HepG2 (cell line): ENCODE data around the gene ADM. TPM values are rescaled to one million over a fixed set of nuclear protein-coding genes. Genes with fewer than 3 reads are reported as not detected.

Experiments used
- ATF7-NPFF ChIP-seq: sonication (generic); formaldehyde crosslinking; IDR thresholded peaks from 2 replicates; pipeline ENCODE4 v1.8.1; 2023; ENCODE audit warnings: mild to moderate bottlenecking, low read depth, missing genetic modification reagents, moderate library complexity
- CBX1 ChIP-seq: IDR thresholded peaks from one replicate; pipeline ENCODE4 v1.6.1; 2016; ENCODE audit warnings: antibody characterized with exemption, low read depth
- DZIP1 ChIP-seq: sonication (generic); formaldehyde crosslinking; IDR thresholded peaks from 2 replicates; pipeline ENCODE4 v1.5.0; 2020; ENCODE audit warnings: mild to moderate bottlenecking, missing genetic modification reagents
- KAT2B ChIP-seq: fragments of 150-350 bp; IDR thresholded peaks from 2 replicates; pipeline ENCODE4 v1.6.1; 2014; ENCODE audit warnings: low read depth, low read length, borderline replicate concordance
- KAT7 ChIP-seq: IDR thresholded peaks from 2 replicates; pipeline ENCODE4 v1.6.1; 2018; ENCODE audit warnings: borderline replicate concordance, missing compliant biosample characterization
- MED13 ChIP-seq: sonication (generic); formaldehyde crosslinking; IDR thresholded peaks from 2 replicates; pipeline ENCODE4 v1.5.0; 2020; ENCODE audit warnings: missing genetic modification reagents
- ONECUT2 ChIP-seq: sonication (generic); formaldehyde crosslinking; IDR thresholded peaks from 2 replicates; pipeline ENCODE4 v1.4.0; 2020; ENCODE audit warnings: missing genetic modification reagents
- POLR2AphosphoS5 ChIP-seq: IDR thresholded peaks from 2 replicates; pipeline ENCODE4 v1.6.1; 2012; ENCODE audit warnings: low read depth, low read length
- TSC22D2 ChIP-seq: sonication (generic); formaldehyde crosslinking; IDR thresholded peaks from 2 replicates; pipeline ENCODE4 v1.5.1; 2020; ENCODE audit warnings: missing genetic modification reagents, mild to moderate bottlenecking, borderline replicate concordance
- ZNF296 ChIP-seq: sonication (generic); formaldehyde crosslinking; conservative IDR thresholded peaks from 2 replicates; pipeline ENCODE4 v1.5.0; 2020; ENCODE audit warnings: mild to moderate bottlenecking, missing genetic modification reagents
- ZNF441 ChIP-seq: sonication (generic); formaldehyde crosslinking; IDR thresholded peaks from 2 replicates; pipeline ENCODE4 v1.7.0; 2021; ENCODE audit warnings: missing genetic modification reagents, borderline replicate concordance
- ZNF563 ChIP-seq: sonication (generic); formaldehyde crosslinking; IDR thresholded peaks from 2 replicates; pipeline ENCODE4 v1.8.0; 2022; ENCODE audit warnings: mild to moderate bottlenecking, moderate library complexity, missing genetic modification reagents
- ZNF709 ChIP-seq: sonication (generic); formaldehyde crosslinking; IDR thresholded peaks from 2 replicates; pipeline ENCODE4 v1.5.0; 2020; ENCODE audit warnings: mild to moderate bottlenecking, missing genetic modification reagents
- ZNF780A ChIP-seq: sonication (generic); formaldehyde crosslinking; IDR thresholded peaks from 2 replicates; pipeline ENCODE4 v1.8.0; 2022; ENCODE audit warnings: mild to moderate bottlenecking, missing genetic modification reagents, moderate library complexity
- polyA plus RNA-seq, 8 experiments: library from polyadenylated mRNA; depleted of rRNA in 3 of 8; stranded (reverse) in 7 of 8; unstranded in 1 of 8; fragments of >200 nt; fragmentation: Illumina TruSeq in 4 of 8; extraction: Trizol in 4 of 8; gene quantifications; 2 replicates each; pipeline versions ENCODE4 v1.2.1 to v1.2.3, GENCODE V29; 2011 to 2016; ENCODE audit warnings: low read depth in 4 of 8, missing spikeins in 1 of 8, mixed read lengths in 1 of 8; ENCODE audit not compliant: insufficient read depth in 1 of 8
- total RNA-seq, 5 experiments: library from RNA; depleted of rRNA; stranded (reverse); fragments of >200 nt; fragmentation: Illumina TruSeq; extraction: Trizol; gene quantifications; 2 replicates each; pipeline ENCODE4 v1.2.3, GENCODE V29; 2016; ENCODE audit warnings: low read depth in 1 of 5
- TF ChIP-seq, protein P1 (sequence below): sonication (generic); formaldehyde crosslinking; IDR thresholded peaks from 2 replicates; pipeline ENCODE4 v1.4.0; 2020; ENCODE audit warnings: mild to moderate bottlenecking, missing genetic modification reagents
- TF ChIP-seq, protein P2 (sequence below): sonication (generic); formaldehyde crosslinking; IDR thresholded peaks from 2 replicates; pipeline ENCODE4 v1.4.0; 2020; ENCODE audit warnings: missing genetic modification reagents
- TF ChIP-seq, protein P3 (sequence below): sonication (generic); formaldehyde crosslinking; conservative IDR thresholded peaks from 2 replicates; pipeline ENCODE4 v1.4.0; 2020; ENCODE audit warnings: missing genetic modification reagents
- TF ChIP-seq, protein P4 (sequence below): sonication (generic); formaldehyde crosslinking; IDR thresholded peaks from 2 replicates; pipeline ENCODE4 v1.5.1; 2020; ENCODE audit warnings: missing genetic modification reagents, mild to moderate bottlenecking, borderline replicate concordance

Gene ADM
- total and polyA plus RNA-seq, 2 of the 13 experiments (the other 11 are each of a cell fraction or from before 2014, with no cell fraction given), result 10.7 to 26.1 TPM

- TF ChIP-seq, protein P1, sequence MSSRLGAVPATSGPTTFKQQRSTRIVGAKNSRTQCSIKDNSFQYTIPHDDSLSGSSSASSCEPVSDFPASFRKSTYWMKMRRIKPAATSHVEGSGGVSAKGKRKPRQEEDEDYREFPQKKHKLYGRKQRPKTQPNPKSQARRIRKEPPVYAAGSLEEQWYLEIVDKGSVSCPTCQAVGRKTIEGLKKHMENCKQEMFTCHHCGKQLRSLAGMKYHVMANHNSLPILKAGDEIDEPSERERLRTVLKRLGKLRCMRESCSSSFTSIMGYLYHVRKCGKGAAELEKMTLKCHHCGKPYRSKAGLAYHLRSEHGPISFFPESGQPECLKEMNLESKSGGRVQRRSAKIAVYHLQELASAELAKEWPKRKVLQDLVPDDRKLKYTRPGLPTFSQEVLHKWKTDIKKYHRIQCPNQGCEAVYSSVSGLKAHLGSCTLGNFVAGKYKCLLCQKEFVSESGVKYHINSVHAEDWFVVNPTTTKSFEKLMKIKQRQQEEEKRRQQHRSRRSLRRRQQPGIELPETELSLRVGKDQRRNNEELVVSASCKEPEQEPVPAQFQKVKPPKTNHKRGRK (CRISPR knock-in tag), result no peak
- no peak for TF ChIP-seq TSC22D2 (CRISPR knock-in tag)
- peak; percentile 90 for TF ChIP-seq KAT7 (CRISPR knock-in tag)
- TF ChIP-seq DZIP1, result no peak
- TF ChIP-seq ATF7-NPFF, result no peak; the same call in 1 of the 2 replicates
- TF ChIP-seq MED13 (CRISPR knock-in tag), result no peak
- TF ChIP-seq ZNF296 (CRISPR knock-in tag), result no peak; the same call in 1 of the 2 replicates
- no peak for TF ChIP-seq KAT2B
- TF ChIP-seq, protein P2, sequence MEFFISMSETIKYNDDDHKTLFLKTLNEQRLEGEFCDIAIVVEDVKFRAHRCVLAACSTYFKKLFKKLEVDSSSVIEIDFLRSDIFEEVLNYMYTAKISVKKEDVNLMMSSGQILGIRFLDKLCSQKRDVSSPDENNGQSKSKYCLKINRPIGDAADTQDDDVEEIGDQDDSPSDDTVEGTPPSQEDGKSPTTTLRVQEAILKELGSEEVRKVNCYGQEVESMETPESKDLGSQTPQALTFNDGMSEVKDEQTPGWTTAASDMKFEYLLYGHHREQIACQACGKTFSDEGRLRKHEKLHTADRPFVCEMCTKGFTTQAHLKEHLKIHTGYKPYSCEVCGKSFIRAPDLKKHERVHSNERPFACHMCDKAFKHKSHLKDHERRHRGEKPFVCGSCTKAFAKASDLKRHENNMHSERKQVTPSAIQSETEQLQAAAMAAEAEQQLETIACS, result no peak
- no peak for TF ChIP-seq ZNF709 (CRISPR knock-in tag)
- no peak for TF ChIP-seq CBX1
- TF ChIP-seq, protein P3, sequence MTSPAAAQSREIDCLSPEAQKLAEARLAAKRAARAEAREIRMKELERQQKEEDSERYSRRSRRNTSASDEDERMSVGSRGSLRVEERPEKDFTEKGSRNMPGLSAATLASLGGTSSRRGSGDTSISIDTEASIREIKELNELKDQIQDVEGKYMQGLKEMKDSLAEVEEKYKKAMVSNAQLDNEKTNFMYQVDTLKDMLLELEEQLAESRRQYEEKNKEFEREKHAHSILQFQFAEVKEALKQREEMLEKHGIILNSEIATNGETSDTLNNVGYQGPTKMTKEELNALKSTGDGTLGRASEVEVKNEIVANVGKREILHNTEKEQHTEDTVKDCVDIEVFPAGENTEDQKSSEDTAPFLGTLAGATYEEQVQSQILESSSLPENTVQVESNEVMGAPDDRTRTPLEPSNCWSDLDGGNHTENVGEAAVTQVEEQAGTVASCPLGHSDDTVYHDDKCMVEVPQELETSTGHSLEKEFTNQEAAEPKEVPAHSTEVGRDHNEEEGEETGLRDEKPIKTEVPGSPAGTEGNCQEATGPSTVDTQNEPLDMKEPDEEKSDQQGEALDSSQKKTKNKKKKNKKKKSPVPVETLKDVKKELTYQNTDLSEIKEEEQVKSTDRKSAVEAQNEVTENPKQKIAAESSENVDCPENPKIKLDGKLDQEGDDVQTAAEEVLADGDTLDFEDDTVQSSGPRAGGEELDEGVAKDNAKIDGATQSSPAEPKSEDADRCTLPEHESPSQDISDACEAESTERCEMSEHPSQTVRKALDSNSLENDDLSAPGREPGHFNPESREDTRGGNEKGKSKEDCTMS (CRISPR knock-in tag), result no peak
- TF ChIP-seq ZNF441 (CRISPR knock-in tag), result no peak
- TF ChIP-seq, protein P4, sequence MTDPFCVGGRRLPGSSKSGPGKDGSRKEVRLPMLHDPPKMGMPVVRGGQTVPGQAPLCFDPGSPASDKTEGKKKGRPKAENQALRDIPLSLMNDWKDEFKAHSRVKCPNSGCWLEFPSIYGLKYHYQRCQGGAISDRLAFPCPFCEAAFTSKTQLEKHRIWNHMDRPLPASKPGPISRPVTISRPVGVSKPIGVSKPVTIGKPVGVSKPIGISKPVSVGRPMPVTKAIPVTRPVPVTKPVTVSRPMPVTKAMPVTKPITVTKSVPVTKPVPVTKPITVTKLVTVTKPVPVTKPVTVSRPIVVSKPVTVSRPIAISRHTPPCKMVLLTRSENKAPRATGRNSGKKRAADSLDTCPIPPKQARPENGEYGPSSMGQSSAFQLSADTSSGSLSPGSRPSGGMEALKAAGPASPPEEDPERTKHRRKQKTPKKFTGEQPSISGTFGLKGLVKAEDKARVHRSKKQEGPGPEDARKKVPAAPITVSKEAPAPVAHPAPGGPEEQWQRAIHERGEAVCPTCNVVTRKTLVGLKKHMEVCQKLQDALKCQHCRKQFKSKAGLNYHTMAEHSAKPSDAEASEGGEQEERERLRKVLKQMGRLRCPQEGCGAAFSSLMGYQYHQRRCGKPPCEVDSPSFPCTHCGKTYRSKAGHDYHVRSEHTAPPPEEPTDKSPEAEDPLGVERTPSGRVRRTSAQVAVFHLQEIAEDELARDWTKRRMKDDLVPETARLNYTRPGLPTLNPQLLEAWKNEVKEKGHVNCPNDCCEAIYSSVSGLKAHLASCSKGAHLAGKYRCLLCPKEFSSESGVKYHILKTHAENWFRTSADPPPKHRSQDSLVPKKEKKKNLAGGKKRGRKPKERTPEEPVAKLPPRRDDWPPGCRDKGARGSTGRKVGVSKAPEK (CRISPR knock-in tag), result no peak; the same call in 1 of the 2 replicates
- TF ChIP-seq ZNF780A (CRISPR knock-in tag), result no peak
- no peak for TF ChIP-seq POLR2AphosphoS5
- no peak for TF ChIP-seq ONECUT2 (CRISPR knock-in tag)
- TF ChIP-seq ZNF563 (CRISPR knock-in tag), result peak; percentile 56; the same call in 1 of the 2 replicates
Measured at GRCh38 chr11:10307400-10308200, 2.7 kb downstream of the ADM start (continued).
